ELF-1 (cell line): ENCODE measurements around the gene RPL36AL.
A peak's percentile ranks its signal among the peaks of the same experiment; 100 is the strongest.
"Not testable (repeated sequence)": the region's sequence is repeated elsewhere in the genome, so short reads cannot be mapped to it uniquely, and the experiment has no call there.

ENCODE experiments used
- DNase-seq: peaks from one replicate; pipeline ENCODE4 v3.0.0-alpha.2; 2016; ENCODE audit warnings: low read depth, low spot score

Gene RPL36AL

GRCh38 chr14:49620182-49621113, at the start of gene RPL36AL, which contains the start of gene MGAT2:
RPL36AL (minus strand) TSS chr14:49620626; CDS start chr14:49619104, 1,522 bp downstream.
MGAT2 (plus strand) TSS chr14:49620799; CDS start chr14:49621269, 470 bp downstream.
- DNase-seq: peak; percentile 99

- DNase-seq: no peak
Observed at GRCh38 chr14:49659526-49660455, 39.4 kb upstream of the RPL36AL start.

DNA sequence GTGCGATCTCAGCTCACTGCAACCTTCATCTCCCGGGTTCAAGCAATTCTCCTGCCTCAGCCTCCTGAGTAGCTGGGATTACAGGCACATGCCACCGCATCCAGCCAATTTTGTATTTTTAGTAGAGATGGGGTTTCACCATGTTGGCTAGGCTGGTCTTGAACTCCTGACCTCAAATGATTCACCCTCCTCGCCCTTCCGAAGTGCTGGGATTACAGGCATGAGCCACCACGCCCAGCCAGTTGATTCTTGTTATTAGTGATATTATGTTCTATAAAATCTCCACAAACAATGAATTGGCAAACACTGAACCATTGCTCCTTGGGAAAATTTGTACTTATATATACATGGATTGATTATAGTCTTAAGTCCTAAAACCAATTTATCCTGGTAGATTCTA, 37.1 kb upstream of the RPL36AL start:
- DNase-seq: not testable (repeated sequence)

GRCh38 chr14:49654511-49654910, 34.1 kb upstream of the RPL36AL start:
- no peak for DNase-seq

GRCh38 chr14:49653508-49653907, 33.1 kb upstream of the RPL36AL start:
- no peak for DNase-seq

GRCh38 chr14:49642163-49642562, 21.7 kb upstream of the RPL36AL start:
- DNase-seq: no peak

- DNase-seq: no peak
Observed at GRCh38 chr14:49641697-49642129, 21.3 kb upstream of the RPL36AL start.

- DNase-seq: no peak
Observed at GRCh38 chr14:49640540-49641417, 20.4 kb upstream of the RPL36AL start.

- DNase-seq: no peak
Observed at GRCh38 chr14:49637534-49638078, 17.2 kb upstream of the RPL36AL start.

DNA sequence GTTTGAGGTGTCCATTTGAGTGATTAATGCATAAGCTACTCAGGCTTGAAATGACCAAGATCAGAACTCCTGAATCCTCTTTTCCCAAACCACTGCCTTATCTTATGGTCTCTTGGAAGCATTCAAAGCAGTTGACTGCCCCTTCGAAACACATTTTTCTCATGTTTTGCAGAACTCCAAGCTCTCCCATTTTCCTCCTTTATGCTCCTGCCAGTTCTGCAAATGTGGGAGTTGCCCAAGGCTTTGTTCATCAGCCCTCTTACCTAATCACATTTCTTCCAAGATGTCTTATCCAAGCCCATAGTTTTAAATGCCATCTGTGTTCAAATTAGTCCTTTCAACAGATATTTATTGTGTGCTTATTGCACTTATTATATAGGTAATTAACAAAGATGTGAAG, 16.4 kb upstream of the RPL36AL start:
- no peak for DNase-seq

DNA sequence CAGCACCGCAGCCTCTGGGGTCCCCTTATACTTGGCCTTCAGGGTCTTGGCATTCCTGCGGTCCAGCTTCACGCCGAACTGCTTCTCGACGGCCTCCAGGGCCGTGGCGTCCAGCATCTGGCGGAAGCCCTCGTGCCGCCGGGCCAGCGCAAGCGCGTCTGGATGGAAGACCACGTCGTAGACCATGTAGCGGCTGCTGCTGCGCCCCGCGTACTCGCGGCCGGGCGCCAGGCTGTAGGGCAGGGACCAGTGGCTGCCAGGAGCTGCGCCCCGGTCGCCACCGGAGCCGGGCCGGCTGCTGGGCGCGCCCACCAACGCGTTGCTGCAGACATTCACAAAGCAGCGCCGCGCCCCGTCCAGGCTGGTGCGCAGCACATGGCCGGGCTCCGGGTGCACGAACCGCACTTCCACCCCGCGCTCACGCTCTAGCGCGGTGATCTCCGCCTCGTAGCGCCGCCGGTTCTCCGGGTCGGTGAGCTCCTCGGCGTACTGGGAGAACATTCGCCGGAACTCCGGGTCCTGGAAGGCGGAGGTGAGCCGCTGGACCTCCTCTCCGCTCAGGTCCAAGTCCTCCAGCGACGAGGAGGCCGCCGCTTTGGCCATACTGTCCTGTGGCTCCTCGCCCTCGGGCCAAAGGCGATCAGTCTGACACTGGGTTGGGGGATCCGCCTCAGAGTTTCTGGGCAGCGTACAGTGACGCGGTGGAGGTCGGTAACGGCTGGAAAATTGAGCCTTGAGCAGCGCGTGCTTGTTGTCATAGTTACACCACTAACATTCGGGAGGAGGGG, 14.3 kb upstream of the RPL36AL start, which contains the start of gene DNAAF2:
Gene DNAAF2 (minus strand): TSS at position 698 of the 788 bp plus-strand sequence. CDS start 95 bp downstream, at position 603.
- DNase-seq: peak; percentile 85

GRCh38 chr14:49633640-49634546, 13.5 kb upstream of the RPL36AL start:
- DNase-seq: peak; percentile 94

- DNase-seq: no peak
Observed at GRCh38 chr14:49623941-49624839, 3.8 kb upstream of the RPL36AL start.

DNA sequence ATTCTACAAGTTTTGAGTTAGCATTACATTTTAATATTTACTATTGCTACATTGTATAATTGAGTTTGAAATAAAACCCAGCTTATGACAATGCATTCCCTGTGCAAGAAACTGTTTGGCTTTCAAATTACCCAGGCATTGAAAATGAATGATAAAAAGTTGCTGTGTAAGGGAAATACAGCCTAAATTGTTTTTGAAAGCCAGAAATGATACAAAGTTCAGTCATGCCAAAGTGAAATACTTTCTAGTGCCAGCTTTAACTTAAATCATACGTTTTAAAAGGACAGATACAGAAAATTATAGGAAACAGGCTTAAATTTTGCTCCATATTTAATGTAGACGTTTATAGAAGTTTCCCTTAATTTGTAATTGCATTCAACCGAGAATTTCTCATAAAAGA, 3.0 kb upstream of the RPL36AL start:
- DNase-seq: no peak

DNA sequence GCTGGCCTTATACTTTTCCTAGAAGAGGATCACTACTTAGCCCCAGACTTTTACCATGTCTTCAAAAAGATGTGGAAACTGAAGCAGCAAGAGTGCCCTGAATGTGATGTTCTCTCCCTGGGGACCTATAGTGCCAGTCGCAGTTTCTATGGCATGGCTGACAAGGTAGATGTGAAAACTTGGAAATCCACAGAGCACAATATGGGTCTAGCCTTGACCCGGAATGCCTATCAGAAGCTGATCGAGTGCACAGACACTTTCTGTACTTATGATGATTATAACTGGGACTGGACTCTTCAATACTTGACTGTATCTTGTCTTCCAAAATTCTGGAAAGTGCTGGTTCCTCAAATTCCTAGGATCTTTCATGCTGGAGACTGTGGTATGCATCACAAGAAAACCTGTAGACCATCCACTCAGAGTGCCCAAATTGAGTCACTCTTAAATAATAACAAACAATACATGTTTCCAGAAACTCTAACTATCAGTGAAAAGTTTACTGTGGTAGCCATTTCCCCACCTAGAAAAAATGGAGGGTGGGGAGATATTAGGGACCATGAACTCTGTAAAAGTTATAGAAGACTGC, 1.7 kb upstream of the RPL36AL start:
- DNase-seq: no peak

DNA sequence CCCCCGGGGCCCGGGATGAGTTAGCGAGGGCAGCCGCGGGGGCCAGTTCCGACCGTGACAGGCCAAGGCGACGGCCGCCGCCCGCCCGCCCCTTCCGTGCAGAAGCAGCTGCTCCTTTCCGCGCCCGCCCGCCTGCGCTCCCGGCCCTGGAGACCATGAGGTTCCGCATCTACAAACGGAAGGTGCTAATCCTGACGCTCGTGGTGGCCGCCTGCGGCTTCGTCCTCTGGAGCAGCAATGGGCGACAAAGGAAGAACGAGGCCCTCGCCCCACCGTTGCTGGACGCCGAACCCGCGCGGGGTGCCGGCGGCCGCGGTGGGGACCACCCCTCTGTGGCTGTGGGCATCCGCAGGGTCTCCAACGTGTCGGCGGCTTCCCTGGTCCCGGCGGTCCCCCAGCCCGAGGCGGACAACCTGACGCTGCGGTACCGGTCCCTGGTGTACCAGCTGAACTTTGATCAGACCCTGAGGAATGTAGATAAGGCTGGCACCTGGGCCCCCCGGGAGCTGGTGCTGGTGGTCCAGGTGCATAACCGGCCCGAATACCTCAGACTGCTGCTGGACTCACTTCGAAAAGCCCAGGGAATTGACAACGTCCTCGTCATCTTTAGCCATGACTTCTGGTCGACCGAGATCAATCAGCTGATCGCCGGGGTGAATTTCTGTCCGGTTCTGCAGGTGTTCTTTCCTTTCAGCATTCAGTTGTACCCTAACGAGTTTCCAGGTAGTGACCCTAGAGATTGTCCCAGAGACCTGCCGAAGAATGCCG, 872 bp upstream of the RPL36AL start:
- peak; percentile 72 for DNase-seq

- no peak for DNase-seq
Observed at GRCh38 chr14:49619730-49620129, 696 bp downstream of the RPL36AL start.
